OCI-LY1 (cell line): ENCODE results near the gene DSTYK.

Experiments used
- CTCF ChIP-seq: fragments of 200-600 bp; sonication (generic), shearing (Covaris generic); IDR thresholded peaks from 2 replicates; pipeline ENCODE4 v1.5.1; 2017; ENCODE audit warnings: mild to moderate bottlenecking, antibody characterized with exemption, low read length, moderate library complexity, mixed read lengths
- EZH2 ChIP-seq: fragments of 200-600 bp; sonication (generic), shearing (Covaris generic); IDR thresholded peaks from 2 replicates; pipeline ENCODE4 v1.8.0; 2017; ENCODE audit warnings: borderline replicate concordance, mixed run types, mild to moderate bottlenecking, antibody characterized with exemption, low read length, moderate library complexity, mixed read lengths

DNA sequence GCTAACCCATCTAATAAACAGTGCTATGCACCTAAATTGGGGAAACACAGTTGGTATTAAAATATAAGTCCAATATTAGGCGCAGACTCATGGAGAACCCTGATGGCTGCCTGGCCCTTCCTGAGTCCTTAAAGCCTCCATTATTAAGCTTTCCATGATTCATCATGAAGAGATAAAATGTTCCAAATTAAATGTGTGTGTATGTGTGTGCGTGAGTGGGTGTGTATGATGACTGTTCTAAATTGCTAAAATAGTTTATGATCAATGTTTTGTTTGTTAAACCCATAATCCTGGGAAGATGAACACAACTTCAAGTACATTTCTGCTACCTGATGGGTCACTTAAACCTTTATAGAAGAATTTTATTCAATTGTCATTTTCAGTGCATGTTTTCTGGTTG, 83.5 kb downstream of the DSTYK start:
- no peak for TF ChIP-seq CTCF
- no peak for TF ChIP-seq EZH2
